Adrenal gland (tissue), 5 donors: ENCODE measurements around the gene MRPS2.

Experiments
- POLR2A ChIP-seq, 2 donors: fragments of 450-650 bp; IDR thresholded peaks; one replicate each; pipeline ENCODE4 v1.6.1; 2017; ENCODE audit warnings: antibody characterized with exemption in 2 of 2, mild to moderate bottlenecking in 2 of 2, moderate library complexity in 1 of 2
- TF ChIP-seq, protein P1 (sequence below), 6 experiments: fragments of 450-650 bp in 4 of 6; fragments of 200-600 bp in 2 of 6; sonication (generic) in 1 of 6; IDR thresholded peaks; 1 replicate in 5 of 6; 2 replicates in 1 of 6; pipeline versions ENCODE4 v1.5.1 to v1.8.0; 2016 to 2021; ENCODE audit warnings: antibody characterized with exemption in 6 of 6, mild to moderate bottlenecking in 2 of 6, moderate library complexity in 1 of 6
- donor health status: DM: no; HTN: no; CAD: no.

DNA sequence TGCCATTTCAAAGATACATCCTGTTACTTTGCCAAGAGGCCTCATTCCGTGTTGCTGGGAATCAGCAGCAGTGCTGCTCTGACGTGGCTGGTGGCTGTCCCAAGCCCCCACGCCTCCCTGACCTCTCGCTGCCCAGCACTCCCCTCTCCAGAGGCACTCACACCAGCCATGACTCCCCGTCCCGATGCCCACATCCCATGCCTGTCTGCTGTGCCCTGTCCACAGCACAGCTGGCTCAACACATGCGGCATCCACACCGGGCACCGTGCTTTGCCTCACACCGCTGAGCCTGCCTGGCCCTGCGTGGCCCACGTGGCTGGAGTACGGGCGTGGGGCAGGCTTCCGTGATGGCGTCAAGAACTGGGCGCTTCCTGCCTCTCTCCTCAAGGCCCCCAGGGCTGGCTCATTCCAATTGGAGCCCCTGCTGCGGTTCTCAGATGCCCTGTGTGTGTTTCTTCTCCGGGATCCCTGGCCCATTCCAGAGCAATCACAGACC lies 12.9 kb downstream of the MRPS2 start:
- TF ChIP-seq, protein P1, sequence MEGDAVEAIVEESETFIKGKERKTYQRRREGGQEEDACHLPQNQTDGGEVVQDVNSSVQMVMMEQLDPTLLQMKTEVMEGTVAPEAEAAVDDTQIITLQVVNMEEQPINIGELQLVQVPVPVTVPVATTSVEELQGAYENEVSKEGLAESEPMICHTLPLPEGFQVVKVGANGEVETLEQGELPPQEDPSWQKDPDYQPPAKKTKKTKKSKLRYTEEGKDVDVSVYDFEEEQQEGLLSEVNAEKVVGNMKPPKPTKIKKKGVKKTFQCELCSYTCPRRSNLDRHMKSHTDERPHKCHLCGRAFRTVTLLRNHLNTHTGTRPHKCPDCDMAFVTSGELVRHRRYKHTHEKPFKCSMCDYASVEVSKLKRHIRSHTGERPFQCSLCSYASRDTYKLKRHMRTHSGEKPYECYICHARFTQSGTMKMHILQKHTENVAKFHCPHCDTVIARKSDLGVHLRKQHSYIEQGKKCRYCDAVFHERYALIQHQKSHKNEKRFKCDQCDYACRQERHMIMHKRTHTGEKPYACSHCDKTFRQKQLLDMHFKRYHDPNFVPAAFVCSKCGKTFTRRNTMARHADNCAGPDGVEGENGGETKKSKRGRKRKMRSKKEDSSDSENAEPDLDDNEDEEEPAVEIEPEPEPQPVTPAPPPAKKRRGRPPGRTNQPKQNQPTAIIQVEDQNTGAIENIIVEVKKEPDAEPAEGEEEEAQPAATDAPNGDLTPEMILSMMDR (IDR thresholded peaks at IDR 0.05) = no peak
- TF ChIP-seq POLR2A (IDR thresholded peaks at IDR 0.05) = no peak
